SK-N-MC (cell line): Measurements from ENCODE around the gene KCNB1.

Experiments used
- EZH2 ChIP-seq: fragments of 200-600 bp; sonication (generic); IDR thresholded peaks from one replicate; pipeline ENCODE4 v1.6.1; 2017; ENCODE audit warnings: antibody characterized with exemption
- FOXP2 ChIP-seq: optimal IDR thresholded peaks from 2 replicates; pipeline ENCODE3; 2011; ENCODE audit warnings: mild to moderate bottlenecking, moderate library complexity; ENCODE audit not compliant: insufficient read depth; ENCODE audit errors: extremely low read length, control extremely low read depth
- POLR2AphosphoS5 ChIP-seq: IDR thresholded peaks from 2 replicates; pipeline ENCODE4 v1.6.1; 2012; ENCODE audit warnings: mild to moderate bottlenecking, low read depth, low read length, borderline replicate concordance

GRCh38 chr20:49513009-49513408 lies 30.5 kb upstream of the KCNB1 start:
- no peak for TF ChIP-seq EZH2
- no peak for TF ChIP-seq POLR2AphosphoS5
- no peak for TF ChIP-seq FOXP2
